Stimulated activated CD8-positive, alpha-beta memory T cell treated with anti-CD3 and anti-CD28 coated beads, Interleukin-2, amount 100 ng/mL, for 48 hours (primary cell): ENCODE results near the gene NRSN2.

ENCODE experiments used
- DNase-seq, 2 donors: peaks; one replicate each; pipeline ENCODE4 v3.0.0-alpha.2; 2020; ENCODE audit warnings: low read depth in 2 of 2

The NRSN2 gene, protein sequence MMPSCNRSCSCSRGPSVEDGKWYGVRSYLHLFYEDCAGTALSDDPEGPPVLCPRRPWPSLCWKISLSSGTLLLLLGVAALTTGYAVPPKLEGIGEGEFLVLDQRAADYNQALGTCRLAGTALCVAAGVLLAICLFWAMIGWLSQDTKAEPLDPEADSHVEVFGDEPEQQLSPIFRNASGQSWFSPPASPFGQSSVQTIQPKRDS

DNA sequence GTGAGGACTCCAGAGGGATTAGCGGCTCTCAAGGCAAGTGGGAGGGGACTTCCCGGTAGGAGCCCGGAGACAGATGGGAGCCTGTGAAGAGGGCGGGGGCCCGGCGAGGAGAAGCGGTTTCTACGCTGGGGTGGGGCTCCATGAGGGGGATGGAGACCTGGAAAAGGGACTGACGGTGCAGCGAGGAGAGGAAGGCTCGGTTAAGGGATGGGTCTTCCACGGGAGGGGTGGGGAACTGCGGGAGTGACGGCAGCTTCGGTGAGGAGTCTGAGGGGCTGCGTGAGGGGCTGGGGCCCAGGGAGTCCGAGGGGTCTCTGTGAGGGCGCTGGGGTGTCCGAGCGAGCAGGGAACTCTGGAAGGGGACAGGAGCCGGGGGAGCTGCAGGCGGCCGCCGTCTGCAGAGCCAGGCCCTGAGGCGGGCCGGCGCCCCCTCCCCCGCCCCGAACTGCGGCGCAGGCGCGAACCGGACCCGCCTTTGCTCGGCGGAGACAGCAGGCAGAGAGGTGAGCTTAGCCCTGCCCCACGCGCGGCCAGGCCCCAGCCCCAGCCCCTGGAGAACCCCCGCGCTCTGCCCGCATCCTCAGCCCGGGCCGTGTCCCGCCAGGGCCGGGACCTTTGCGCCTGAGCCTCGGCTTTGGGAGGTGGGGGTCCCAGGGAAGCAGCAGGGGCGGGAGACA is at the start of gene NRSN2:
NRSN2 (plus strand) TSS at position 472 of the 677 bp plus-strand sequence. CDS start 2,533 bp downstream, outside the sequence.
- no peak for DNase-seq

- peak; percentile 25 to 35 for DNase-seq
Measured at GRCh38 chr20:297925-298775, 48.8 kb upstream of the NRSN2 start.

DNA sequence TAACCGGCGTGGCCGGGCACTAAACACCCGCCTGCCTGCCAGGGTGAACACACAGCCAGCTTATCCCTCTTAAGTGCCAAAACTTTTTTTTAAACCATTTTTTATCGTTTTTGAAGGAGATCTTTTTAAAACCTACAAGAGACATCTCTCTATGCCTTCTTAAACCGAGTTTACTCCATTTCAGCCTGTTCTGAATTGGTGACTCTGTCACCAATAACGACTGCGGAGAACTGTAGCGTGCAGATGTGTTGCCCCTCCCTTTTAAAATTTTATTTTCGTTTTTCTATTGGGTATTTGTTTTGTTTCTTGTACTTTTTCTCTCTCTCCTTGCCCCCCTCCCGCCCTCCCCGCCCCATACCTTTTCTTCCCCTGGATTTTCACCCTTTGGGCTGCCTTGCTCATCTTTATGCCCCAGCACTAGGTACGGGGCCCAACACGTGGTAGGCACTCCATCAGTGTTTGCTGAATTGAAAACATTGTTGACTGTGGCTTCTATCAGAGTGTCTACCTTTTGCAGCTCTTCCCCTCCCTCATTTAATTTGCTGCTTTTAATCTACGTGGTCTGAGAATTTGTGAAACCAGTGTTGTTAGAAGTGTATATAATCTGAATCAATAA is 48.0 kb upstream of the NRSN2 start:
- no peak for DNase-seq

DNA sequence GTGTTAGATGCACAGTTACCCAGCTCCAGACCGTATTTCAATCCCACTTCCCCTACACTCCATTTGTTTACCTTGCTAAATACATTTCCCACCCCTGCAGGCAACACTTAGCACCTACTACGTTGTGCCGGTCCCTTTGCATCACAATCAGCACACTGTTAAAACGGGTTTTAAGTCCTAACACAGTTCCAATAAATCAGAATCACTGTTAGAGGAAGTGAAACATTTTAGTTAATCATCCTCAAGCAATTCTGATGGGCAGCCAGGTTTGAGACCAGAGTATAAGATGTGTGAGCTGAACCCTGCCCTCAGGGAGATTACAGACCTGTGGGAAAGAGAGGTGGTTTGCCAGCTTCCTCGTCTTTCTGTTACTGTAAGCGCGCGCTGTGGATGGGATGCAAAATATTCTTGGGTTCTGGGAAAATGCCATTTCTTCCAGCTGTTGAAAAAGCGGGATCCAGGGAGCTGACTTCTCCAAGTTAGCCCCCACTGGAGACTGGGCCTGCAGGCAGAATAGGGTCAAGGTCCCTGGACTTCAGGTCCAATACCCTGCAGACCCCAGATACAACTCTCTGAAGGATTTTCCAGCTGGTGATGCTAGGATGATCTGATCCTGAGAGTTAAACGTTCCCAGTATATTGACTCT is 46.4 kb upstream of the NRSN2 start:
- no peak for DNase-seq

DNA sequence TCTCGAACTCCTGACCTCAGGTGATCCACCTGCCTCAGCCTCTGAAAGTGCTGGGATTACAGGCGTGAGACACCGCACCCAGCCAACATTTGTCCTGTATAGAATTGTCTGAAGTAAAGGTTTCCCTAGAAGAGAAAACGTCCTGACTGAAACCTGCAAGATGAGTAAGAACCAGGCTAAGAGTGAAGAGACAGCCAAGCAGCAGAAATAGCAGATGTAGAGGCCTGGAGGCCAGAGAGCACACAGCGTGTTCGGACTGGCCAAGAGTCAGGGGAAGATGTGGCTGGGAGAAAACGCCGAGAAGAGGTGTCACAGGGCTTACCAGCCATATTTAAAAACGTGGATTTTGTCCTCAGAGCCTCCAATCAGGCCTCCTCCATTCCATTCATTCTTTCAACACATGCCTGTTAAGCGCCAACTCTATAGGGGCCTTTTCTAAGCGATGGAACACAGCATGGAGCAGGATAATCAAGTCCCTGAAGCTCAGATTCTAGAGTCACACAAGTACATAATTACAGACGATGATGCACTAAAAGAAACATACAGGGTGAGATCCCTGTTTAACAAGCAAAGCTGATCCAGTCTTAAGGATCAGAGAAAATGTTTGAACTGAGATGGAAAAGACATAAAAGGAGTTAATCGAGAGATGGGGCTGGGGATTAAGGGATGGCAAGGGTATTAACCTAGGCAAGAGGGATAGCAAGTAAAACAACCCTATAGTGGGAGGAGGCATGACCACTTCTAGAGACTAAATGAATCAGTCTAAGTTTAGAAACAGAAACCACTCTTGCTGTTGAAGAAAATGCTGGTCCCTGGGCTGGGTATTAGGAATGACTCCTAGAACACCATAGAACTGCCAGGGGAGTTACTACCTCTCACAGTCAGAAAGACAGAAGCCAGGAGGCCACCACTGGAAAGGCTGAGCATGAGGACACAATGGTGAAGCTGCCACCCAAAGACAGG is 44.7 kb upstream of the NRSN2 start:
- DNase-seq = no peak

- DNase-seq = no peak
Measured at GRCh38 chr20:305745-306144, 41.2 kb upstream of the NRSN2 start.

DNA sequence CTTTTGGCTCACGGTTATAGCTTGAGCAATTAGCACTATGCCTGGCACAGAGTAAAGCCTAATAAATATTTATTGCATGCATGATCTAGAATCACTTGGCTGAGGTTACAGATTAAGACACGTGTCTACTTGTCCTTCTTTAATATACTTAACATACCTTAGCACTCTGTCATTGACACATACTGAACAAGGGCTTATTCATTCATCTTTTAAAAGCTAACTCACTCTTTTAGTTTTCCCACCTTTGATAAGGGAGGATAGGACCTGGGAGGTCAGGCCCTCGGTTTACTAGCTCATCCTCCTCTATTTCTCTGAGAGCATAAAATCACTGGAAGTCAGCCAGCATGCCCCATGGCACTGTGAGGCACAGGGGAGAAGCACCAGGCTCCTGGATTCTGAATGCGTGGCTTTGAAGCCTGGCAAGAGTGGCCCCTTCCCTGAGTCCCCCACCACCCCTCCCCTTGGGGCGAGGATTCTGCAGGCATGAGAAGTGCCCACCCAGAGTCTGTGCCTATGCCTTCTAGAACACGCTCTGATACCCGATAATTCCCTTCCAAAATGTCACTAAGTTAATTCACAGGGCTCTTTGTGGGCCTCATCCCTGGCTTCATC is 38.4 kb upstream of the NRSN2 start:
- no peak for DNase-seq

DNA sequence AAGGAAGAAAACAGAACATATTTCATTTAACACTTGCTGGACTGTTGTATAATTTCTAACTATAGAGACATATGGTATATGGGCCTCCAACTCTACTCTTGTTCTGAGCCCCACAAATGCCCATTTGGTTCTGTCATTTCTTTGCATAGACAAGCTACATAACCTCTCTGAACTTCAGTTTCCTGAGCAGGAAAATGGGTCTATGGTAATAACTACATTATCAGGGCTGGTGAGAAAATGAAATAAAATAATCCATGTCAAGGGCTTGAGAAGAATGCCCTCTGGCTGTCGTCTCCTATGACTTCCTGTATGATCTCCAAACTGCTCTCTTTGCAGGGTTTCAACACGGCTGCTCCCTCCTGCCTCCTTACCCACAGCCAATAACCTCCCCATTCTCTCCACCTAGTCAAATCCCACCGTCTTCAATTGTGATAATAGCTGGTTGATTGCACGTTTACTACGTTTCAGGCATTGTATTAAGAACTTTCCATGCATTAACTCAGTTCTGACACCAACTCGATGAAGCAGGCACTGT is 37.5 kb upstream of the NRSN2 start:
- DNase-seq = no peak

DNA sequence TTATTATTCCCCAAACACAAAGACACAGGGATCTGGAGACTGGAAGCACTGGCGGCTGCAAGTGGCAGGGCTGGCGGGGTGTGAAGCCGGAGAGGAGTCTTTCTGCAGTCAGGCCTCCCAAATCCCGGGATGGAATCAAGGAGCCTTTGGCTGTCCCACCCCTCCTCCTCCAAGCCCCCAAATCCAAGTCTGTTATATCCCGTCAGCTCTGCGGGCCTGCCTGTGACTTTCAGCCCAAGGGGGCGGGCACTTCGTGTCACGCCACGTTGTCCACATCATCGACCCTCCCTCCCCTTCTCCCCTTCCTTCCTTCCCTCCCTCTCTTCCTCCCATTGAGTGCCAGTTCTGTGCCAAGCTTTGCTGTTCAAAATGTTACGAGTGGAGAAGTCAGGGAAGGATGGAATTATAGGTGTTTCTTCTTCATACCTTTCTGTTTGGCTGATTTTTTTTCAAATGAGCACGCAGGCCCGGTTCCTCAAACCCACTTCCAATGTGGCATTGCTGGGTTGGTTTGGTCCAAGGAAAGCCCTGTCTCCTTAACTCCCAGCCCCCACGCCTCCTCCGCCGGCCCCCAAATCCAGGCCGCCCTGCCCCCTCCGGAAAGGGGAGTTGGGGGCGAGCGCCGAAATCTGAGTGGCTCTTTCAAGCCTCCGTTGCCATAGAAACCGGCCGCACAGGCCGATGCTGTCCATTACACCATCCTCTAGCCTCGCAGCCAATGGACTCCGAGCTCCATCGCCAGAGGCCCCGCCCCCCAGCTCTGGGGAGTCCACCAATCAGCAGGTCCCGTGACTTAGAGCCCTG is 36.9 kb upstream of the NRSN2 start:
- peak; percentile 75 to 88 for DNase-seq

DNA sequence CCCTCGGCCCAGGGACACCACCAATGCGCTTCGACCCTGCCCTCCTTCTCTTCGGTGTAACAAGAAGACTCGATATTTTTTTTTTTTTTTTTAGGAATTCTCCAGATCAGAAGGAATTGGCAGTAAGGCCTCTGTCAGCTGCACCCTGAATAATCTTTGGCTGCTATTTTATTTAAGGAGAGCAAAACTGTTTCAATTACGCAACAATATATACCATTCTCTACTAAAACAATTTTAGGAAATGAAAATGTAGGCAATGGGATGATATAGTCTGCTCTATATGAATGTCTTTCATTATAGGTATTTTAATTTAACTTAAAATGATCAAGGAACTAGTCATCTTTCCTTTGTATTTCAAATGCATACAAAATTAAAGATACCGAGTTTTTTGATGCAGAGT is 36.3 kb upstream of the NRSN2 start:
- DNase-seq = no peak

GRCh38 chr20:311609-312008 is 35.3 kb upstream of the NRSN2 start:
- DNase-seq = no peak

GRCh38 chr20:312067-312466 is 34.8 kb upstream of the NRSN2 start:
- no peak for DNase-seq

- DNase-seq = no peak
Measured at GRCh38 chr20:312866-313265, 34.0 kb upstream of the NRSN2 start.

DNA sequence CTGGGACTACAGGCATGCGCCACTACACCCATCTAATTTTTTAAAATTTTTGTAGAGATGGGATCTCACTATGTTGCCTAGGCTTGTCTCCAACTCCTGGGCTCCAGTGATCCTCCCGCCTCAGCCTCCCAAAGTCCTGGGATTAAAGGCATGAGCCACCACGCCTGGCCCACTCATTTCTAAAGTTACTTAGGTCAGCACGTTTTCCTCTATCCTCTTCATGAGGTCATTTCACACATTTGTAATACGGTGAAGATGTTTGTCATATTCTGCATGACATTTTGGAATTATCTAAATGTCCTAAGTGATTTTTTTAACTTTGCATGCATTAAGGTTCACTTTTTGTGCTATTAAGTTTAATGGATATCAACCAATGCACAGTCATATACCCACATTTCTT is 33.5 kb upstream of the NRSN2 start:
- DNase-seq = no peak

DNA sequence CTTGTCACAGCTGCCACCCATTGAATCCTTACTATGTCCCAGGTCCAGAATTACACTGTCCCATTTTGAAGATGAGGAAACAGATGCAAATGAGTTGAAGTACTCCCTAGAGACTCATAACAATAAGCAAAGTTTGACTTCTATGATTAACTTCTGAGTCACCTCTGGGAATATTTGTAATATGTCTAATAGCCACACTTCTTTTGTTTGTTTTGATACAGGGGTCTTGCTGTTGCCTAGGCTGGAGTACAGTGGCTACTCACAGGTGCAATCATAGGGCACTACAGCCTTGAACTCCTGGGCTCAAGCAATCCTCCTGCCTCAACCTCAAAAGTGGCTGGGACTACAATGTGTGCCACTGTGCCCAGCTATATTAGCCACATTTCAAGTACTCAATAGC is 33.0 kb upstream of the NRSN2 start:
- DNase-seq = no peak

GRCh38 chr20:316316-317068 is 30.4 kb upstream of the NRSN2 start:
- DNase-seq = no peak

GRCh38 chr20:324177-325044 is 22.5 kb upstream of the NRSN2 start:
- peak; percentile 92 for DNase-seq
